KBM-7 (cell line): ENCODE measurements around the gene MANSC1.
"Not testable (repeated sequence)": the region's sequence is repeated elsewhere in the genome, so short reads cannot be mapped to it uniquely, and the experiment has no call there.

ENCODE experiments used
- DNase-seq: peaks from one replicate; pipeline ENCODE4 v3.0.0-alpha.2; 2015
- in situ Hi-C: fragments of 300-500 bp; cut with MboI; formaldehyde crosslinking; loops from 2 replicates; pipeline ENCODE4 v1.14.3; 2020; ENCODE audit warnings: low sequenced_read_pairs, low pct_unique_long_range_greater_than_20kb, mixed read lengths

The MANSC1 gene

DNA sequence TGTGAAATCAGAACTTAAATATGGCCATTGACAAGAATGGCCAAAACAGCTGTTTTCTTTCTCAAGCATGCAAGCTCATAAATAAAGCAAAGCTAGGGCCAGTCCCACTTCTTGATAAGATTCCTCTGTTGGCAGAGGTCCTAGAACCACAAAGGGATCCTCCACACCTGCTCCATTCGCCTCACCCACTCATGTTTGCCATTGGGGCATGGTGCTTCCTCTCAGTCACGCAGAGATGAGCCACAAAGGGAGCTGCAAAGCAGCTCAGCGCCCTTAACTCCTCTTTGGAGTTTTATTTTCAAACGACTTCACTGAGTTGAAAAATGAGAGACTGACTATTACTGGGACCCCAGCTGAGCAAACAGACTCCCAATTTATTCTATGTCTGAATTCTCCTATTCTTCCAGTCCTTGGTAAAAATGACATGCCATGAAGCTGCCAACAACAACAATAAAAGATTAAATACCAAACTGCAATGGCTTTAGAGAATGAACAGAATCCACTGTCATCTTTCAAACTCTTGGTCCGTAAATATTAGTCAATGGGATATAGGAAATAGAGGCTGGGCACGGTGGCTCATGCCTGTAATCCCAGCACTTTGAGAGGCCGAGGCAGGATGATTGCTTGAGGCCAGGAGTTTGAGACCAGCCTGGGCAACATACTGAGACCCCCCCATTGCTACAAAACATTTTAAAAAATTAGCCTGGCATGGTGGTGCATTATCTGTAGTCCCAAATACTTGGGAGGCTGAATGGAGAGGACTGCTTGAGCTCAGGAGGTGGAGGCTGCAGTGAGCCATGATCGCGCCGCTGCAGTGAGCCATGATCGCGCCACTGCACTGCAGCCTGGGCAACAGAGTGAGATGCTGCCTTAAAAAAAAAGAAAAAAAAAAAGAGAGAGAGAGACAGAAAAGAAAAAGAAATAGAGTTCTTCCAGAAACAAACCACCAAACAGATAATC is 16.4 kb downstream of the MANSC1 start:
- no peak for DNase-seq

DNA sequence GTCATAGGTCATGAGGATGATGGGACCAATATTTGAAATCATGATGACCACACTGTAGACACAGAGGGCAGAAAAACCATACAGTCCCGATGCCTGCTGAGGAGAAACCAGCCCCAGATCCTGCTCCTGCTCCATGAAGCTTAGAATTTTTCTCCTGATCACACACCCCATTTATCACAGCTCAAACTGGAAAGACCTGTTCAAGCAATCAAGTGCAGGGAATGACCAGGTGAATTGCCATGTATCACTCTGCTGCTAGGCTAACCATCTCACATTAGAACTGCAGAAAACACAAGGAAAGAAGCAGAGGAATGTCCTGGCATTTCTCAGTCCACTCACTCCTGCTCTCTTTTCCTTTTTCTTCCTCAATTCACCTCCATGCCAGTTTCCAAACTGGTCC is 18.1 kb downstream of the MANSC1 start:
- in situ Hi-C loops, result loop anchor here (25.0 kb wide), 2 partner anchors 245 to 770 kb away; no protein-coding TSS in a partner anchor
- DNase-seq, result no peak

More for the DNA sequence above, 16.4 kb downstream of the MANSC1 start:
- in situ Hi-C loops, result loop anchor here (25.0 kb wide), 2 partner anchors 246 to 771 kb away; no protein-coding TSS in a partner anchor

DNA sequence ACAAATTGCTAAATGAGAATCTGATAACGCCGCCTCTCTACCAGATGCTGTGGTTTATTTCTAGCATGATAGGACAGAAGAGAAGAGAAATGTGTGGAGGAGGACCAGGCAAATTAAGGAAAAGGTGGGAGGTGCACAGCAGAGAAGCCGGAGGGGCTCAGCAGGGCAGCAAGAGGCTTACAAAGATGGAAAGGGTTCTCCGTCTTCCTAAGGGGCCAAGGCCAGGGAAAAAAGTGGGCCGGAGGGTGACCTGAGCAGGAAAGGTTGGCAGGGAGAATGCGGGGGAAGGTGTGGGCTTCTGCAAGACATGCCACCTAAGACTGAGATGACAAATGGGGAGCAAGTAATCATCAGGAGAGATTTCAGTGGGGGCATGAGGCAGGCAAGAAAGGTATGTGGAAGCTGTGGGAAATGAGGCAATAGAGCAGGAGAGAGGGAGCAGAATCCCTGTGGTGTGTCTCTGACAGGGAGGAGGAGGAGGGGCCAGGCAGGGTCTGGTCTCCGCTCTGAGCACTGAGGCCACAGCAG is 18.7 kb downstream of the MANSC1 start:
- in situ Hi-C loops, result loop anchor here (25.0 kb wide), 2 partner anchors 244 to 769 kb away; no protein-coding TSS in a partner anchor
- DNase-seq, result no peak

DNA sequence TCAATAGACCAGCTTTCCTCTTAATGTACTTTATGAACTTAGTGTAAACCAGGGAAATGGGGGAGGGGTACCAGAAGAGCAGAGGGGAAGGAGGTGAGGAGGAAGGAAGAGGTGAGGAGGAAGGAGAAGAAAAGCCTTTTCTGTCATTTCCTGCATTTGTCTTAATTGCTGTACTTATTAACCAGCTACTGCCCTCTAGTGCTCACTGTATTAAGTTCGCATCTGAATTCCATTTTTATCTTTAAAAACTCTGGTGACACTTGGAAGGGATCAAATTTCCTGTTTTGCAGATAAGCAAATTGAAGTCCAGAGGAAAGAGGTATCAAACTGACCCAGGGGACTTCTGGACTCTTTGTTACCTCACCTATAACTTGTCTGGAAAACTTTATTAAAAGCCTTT is 22.2 kb downstream of the MANSC1 start:
- in situ Hi-C loops, result loop anchor here (25.0 kb wide), 2 partner anchors 241 to 766 kb away; no protein-coding TSS in a partner anchor
- peak; percentile 74 for DNase-seq

DNA sequence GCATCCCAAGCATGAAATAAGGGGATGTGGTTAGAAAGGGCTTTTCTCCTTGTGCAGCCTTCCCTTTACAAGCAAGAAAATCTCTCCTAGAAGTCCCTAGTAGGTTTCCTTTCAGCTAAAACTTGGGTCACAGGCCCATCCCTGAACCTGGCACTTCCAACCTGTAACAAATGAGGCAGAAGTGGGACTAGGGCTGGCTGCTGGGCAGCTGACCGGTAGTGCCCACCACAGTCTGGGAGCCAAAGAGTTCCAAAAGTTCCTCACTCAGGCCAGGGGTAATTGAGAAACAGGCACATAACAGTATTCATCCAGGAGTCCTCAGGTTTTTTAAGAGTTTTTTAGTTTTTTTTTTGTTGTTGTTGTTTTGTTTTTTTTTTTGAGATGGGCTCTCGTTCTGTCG is 23.8 kb downstream of the MANSC1 start:
- in situ Hi-C loops, result loop anchor here (25.0 kb wide), 2 partner anchors 239 to 764 kb away; no protein-coding TSS in a partner anchor
- DNase-seq, result no peak

DNA sequence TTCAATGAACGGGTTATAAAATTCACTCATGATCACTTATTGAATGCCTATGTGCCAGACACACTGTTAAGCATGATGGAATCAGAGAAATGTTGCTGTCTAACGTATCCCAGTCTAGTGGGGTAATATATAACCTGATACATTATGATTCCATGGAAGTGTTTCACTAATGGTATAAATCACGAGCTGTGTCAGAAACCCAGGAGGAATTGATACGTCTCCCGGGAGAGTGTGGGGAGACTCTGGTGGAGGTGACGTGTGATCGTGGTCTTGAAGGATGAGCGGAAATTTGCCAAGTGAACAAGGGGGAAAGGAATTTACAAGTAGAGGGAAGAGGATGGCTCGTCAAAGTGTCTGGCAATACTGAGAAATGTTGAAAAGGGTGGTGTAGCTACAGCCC is 26.5 kb downstream of the MANSC1 start:
- in situ Hi-C loops, result no loop called here
- DNase-seq, result no peak

DNA sequence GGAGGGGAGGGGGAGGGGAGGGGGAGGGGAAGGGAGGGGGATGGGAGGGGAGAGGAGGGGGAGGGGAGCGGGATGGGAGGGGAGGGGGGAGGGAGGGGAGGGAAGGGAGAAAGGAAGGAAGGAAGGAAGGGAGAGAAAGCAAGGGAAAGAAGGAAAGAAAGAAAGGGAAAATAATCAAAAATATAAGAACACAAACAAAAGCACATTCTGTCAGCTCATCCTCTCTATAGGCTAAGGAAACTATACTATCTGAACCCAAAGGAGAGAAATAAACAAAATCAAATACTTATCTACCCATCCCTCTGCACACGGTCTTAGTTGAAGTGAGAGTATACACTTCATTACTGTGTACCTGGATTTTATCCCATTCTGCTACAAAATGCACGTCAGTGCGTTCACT is 26.9 kb downstream of the MANSC1 start:
- DNase-seq, result no peak
- in situ Hi-C loops, result no loop called here

DNA sequence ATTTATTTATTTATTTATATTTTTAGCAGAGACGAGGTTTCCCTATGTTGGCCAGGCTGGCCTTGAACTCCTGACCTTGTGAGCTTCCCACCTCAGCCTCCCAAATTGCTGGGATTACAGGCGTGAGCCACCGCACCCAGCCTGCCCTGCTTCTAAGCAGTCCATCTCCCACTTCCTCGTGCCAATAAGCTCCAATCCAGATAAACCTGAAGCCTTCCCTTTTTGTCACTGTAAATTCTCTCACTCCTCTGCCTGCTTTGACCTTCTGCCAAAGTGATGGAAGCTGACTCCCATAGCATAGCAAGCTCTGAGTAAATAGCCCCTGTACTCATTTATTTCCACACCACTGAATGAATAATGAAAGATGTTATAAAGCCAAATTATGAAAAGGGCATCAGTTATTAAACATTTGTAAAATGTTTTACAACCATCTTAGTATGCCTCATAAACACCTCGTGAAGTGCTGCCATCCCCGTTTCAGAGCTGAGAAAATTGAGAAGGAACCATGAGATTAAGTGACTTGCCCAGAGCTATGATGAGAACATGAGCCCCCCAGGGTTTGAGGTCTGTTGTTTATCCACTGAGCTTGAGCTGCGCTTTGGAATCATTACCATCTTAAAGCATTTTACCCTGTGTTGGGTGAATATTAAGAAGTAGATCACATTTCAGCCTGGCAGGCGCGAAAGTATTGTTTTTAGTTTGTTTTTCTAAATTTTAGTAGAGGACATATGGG is 30.4 kb downstream of the MANSC1 start:
- DNase-seq, result no peak
- in situ Hi-C loops, result no loop called here

DNA sequence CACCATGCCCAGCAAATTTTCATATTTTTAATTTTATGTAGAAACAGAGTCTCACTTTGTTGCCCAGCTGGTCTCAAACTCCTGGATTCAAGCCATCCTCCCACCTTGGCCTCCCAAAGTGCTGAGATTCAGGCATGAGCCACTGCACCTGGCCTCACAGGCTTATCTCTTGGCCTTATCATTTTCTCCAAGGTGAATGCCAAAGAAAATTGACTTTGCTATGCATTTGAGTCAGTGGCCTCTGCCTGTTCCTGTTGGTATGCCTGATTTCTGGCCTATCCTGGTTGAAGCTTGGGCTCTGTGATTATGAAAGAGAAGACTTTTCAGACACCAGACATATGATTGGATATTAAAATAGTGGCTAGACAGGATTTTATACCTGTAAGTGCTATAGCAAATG is 34.2 kb downstream of the MANSC1 start:
- DNase-seq, result no peak
- in situ Hi-C loops, result no loop called here

DNA sequence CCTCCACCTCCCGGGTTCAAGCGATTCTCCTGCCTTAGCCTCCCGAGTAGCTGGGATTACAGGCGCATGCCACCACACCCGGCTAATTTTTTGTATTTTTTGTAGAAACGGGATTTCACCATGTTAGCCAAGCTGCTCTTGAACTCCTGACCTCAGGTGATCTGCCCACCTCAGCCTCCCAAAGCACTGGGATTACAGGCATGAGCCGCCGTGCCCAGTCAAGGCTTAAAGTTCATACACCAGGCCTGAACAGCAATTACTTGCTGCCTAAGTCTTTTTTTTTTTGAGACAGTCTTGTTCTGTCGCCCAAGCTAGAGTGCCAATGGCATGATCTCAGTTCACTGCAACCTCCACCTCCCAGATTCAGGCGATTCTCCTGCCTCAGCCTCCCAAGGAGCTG is 39.3 kb downstream of the MANSC1 start:
- DNase-seq, in situ Hi-C loops: not testable (repeated sequence)

DNA sequence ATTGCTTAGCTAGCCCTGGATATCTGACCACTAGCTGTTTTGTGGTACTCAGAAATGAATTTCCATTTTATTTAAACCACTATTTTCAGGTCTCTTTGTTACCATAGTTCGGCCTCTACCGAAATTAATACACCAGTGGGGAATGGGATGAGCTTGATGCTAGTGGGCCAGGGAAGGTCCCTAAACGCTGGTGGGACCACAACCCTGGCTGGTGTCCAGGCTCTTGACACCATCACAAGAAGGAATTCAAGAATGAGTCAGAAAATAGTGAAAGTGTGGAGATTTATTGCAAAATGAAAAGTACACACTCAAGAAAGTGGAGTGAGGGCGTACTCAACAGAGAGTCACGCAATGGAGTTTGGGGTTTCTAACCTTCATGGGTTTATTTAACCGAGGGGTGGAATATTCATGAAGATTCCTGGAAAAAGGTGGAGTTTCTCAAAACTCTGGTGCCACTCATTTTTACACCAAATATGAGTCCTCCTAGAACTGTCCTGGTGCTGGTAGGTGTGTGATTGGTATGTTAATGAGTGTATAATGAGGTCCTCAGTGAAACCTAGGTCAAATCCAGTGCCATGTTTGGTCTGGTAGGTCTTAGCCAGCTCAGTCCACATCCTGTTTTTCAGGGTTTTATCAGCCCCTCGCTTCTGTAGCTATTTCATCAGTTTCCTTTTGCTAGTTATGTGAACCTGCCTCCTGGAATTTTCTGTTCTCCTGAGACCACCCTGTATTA is 44.3 kb downstream of the MANSC1 start:
- no peak for DNase-seq
- in situ Hi-C loops, result no loop called here

DNA sequence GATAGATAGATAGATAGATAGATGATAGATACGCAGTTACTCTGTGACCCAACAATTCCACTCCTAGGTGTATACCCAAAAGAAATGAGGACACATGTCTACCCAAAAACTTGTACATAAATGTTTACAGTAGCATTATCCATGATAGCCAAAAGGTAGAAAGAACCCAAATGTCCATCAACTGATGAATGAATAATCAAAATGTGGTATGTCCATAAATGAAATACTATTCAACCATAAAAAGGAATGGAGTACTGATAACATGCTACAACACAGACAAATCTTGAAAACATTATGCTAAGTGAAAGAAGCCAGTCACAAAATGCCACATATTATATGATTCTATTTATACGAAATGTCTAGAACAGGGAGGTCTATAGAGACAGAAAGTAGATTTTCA is 47.1 kb downstream of the MANSC1 start:
- DNase-seq, result no peak
- in situ Hi-C loops, result no loop called here

DNA sequence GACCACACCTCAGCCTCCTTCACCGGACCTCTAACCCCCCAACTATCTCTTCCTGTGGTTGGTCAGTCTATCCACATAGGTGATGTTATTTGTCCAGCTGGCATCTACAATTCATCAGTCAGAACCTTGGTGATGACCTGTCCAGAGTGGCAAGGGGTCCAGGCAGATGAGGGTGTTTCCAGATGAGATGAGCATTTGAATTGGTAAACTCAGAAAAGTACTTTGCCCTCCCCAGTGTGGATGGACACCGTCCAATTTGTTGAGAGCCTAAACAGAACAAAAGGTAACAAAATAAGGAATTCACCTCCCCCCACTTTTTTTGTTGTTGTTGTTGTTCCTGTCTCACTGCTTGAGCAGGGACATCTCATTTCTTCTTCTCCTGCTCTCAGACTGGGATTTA is 48.9 kb downstream of the MANSC1 start:
- in situ Hi-C loops, result no loop called here
- DNase-seq, result no peak

DNA sequence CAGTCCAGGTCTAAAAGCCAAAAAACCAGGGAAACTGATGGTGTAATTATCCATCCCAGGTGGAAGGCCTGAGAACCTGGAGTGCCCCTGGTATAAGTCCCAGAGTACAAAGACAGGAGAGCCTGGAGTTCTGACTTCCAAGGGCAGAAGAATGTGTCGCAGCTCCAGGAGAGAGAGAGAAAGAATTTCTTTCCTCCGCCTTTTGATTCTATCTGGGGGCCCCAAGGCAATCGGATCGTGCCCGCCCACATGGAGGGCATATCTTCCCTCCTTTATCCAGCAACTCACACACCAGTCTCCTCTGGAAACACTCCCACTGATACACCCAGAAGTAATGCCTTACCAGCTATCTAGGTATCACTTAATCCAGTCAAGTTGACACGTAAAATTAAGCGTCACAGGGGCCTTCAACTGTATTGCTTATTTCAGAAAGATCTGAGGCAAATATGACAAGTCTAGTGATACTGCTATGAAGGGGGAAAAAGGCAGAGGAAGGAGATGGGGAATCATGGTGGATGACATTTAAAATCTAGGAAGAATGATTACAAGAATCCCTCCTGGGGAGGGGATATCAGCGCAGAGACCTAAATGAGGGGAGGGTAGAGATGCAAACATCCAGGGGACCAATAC is 52.7 kb downstream of the MANSC1 start:
- in situ Hi-C loops, result no loop called here

DNA sequence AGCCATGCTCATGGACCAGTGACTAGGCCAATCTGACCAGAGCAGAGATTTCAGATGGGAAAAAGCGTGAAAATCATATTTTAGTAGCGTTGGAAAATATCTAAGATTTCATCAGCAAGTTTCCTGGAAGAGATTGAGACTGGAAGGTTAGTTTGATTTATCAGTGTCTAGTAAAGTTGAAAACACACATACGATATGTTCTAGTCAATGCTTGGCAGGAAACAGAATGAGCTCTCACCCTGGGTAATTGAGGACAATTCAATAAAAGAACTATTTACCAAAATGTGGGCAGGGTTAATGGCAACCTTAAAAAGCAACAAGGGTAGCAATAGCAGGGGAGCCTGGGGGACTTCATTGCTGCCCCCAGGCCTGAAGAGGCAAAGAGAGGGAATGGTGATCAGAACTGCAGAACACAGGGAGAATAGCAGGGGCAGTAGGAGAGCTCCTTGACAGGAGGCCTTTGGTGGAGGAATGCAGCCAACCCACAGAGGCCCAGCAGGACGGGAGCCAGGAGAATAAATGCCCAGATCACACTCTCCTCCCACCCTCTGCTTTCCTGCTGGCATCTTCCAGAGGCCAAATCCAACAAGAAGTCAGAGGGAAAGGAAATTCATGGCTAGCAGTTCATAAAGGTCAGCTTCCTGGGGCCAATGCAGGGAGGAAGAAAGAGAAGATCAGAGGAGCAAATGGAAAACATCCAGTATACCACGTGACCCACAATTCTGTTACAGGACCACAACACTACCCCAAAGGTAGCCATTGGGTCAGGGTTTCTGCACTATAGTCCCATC is 55.6 kb downstream of the MANSC1 start:
- in situ Hi-C loops, result no loop called here

More for the DNA sequence above, 52.7 kb downstream of the MANSC1 start:
- no peak for DNase-seq

DNA sequence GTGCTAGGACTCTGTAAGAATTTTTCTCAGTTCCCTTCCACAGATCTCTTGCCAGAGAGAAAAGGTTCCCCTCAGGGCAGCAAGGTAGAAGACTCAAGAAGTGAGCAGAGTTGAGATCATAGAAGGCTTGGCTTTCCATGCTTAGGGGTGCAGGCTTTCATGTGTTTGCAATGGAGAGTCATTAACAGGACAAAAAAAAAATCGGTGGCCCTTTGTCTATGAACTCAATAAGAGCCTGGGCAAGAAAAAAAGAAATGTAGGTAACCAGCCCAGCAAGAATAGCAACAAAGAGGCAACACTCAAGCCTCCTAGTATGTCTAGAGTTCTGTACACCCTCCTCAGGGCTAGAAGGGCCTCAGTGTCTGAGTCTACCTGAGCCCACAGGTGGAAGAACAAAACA is 59.8 kb downstream of the MANSC1 start:
- DNase-seq, result no peak
- in situ Hi-C loops, result no loop called here

More for the DNA sequence above, 55.6 kb downstream of the MANSC1 start:
- no peak for DNase-seq

DNA sequence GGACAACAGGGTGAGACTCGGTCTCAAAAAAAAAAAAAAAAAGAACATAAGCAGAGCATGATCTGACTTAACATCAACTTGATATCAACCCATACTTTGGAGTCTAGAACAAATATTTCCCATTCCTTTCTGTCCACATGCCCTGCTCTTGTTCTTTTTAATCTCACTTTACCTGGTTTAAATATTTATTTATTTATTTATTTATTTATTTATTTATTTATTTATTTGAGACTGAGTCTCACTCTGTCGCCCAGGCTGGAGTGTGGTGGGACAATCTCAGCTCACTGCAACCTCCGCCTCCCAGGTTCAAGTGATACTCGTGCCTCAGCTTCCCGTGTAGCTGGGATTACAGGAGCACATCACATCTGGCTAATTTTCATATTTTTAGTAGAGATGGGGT is 63.6 kb downstream of the MANSC1 start:
- in situ Hi-C loops, result no loop called here
- DNase-seq, result no peak
